Measurements from ENCODE around the gene HECW1.

HECW1 gene

DNA sequence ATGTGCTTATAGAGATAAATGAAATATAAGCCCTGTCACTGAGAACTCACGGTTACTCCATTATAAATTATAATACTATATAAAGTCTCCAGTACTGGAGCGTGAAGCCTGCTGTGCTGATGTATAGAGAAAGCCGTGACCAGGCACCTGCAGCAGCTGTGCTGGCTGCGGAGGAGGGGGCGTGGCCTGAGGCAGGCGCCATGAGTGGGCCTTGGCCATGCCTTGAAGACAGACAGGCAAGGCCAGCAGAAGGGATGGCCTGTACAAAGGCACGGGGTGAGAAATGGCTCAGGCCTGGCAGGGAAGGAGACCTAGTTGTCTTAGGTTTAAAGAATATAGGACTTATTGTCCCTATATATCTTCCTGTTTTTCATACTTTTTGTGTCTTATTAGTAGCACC, 251.9 kb downstream of the HECW1 start:
- DNase-seq (ENCODE audit: low read depth in 2 of 2), result no peak

DNA sequence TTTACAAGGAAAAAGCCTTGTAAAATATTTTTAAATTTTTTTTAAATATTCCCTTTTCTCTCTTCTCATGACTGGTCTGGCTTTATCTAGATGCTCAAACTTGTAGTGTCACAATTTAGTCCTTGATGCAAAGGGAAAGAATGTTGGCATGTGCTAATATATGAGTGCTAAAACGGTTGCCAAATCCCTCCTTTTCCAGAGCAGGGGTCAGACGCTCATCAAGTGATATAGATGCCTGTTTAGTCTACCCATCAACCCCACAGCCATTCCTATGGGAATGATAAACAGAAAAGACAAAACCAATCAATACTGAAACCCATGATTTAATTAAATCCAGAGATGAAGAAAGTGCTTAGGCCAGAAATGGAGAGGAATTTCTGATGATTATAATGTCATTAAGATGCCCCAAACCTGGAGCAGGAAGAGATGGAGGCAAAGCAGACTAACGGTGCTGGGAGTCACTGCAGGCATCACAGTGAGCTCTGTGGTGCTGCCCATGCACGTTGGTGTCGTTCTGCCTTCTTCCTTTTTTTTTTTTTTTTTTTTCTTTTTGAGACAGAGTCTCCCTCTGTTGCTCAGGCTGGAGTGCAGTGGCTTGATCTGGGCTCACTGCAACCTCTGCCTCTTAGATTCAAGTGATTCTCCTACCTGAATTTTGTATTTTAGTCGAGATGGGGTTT, 260.4 kb downstream of the HECW1 start:
- no peak for DNase-seq (ENCODE audit: low read depth in 2 of 2)

DNA sequence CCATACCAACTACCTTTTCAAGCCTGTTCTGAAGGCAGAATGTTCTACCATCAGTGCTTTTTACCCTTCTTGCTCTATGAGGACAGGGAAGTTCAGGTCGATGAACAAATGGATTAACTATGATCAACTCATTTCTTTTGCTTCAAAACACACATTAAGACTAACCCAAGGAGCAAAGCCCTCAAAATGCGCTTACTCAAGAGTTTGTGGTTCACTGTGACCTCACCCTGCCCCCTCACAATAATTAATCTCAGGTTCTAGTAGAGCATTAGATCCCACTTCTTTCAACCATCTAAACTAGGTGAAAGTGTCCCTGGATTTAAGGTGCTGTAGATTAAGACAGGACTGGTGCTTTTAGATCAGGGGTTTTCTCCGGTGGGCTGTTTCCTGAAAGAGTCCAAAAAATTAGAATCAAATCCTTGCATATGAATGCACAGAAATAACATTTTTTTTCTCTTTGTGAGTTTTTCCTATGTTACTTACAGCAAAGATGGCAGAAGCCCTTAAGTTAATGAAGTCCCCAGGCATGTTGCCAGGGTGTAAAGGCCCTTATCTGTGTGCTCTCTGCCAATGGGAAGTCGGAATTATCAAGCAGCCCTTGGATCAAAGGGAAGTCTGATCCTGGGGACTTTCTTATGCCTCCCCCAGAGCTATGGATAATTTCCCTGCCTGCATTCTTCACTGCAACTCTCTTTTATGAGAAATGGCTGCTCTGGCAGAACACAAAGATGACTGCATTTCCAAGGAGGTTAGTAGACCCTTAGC, 264.9 kb downstream of the HECW1 start:
- DNase-seq (ENCODE audit: low read depth in 2 of 2), result no peak

DNA sequence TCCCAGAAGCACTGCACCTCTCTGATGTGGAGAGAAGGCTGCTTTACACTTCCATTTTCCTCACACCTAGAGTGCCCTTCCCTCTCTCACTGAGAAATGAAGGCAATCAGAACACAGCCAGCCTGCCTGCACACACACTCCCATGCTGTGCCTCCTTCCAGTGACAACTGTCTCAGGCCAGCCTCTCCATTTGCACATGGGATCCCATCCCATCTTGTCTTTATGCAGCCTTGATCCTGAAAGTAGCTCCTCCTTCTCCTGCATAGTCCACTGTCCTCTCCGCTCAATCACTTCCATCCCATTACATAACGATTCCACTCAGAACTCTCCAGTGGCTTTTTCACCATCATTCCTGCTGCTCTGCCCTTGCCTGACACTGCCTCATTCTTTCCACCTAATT, 266.8 kb downstream of the HECW1 start:
- no peak for DNase-seq (ENCODE audit: low read depth in 2 of 2)

DNA sequence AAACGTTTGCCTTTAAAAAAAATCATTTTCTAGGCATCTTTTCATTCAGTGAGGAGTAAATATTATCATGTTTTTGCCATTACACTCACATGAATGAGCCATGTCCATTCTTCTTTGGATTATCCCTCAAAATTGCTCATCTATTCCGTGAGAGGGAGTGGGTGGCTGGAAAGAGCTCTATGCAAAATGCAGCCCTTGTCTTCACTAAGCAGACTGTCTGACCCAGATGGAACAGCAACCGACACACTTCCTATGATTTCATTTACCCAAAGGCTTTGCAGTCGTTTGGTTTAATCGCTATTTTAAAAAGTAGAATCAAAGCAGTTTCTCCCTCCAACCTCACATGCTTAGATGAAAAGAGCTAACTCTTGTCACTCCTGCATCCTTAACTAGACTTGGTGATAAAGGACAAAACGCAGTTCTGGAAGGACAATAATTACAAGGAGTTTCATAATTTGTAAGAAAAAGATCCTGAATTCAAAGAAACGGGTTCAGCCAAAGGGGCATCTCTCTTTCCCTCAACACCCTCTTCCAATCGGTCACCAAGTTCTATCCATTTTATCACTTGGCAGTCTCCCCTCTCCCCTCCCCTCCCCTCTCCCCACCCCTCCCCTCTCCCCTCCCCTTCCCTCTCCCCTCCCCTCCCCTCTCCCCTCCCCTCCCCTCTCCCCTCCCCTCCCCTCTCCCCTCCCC, 272.3 kb downstream of the HECW1 start:
- no peak for DNase-seq (ENCODE audit: low read depth in 2 of 2)

DNA sequence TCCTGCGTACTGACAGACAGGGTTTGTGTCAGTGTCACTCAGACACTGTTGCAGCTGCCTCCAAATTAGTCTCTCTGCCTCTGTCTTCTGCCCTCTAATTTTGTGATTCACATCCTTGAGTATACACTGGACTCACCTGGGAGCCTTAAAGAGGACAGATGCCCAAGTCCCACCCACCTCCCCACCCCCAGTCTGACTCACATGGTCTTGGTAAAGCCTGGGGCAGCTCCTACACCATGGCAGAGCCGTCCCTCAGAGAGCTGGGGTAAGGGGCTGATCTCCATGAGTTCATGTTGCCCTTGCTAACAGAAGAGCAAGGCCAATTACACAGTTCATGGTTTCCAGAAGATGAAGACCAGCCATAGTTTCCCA, 272.8 kb downstream of the HECW1 start:
- DNase-seq (ENCODE audit: low read depth in 2 of 2), result no peak

DNA sequence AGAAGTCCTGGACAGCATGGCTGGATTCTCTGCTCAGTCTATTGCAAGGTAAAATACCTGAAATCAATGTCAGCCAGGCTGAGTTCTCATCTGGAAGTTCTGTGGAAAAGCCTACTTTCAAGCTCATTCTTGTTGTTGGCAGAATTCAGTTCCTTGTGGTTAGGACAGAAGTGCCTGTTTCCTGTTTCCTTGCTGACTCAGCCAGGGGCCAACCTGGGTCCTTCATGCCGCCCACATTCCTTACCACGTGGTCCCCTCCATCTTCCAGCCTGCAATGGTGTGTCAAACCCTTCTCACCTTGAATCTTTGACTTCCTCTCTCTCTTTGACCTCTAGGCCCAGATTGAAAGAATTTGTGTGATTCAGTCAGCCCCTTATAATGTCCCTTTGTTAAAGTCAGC, 273.4 kb downstream of the HECW1 start:
- DNase-seq (ENCODE audit: low read depth in 2 of 2), result no peak

DNA sequence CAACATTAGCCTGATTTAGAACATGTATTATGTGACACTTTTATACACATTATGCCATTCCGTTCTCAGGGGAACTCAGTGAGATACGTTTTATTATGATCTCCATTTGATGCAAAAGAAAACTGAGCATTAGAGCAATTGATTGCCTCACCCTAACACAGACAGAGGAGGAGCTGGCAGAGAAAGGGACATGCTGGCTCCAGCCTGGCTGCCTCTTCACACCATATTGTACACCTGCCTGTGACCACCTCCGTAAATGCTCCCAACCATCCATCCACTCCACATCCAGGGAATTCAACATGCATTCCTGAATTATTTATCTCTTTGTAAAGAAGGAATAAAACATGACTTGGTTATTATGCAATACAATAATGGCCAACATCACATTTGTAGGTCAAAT, 275.5 kb downstream of the HECW1 start:
- DNase-seq (ENCODE audit: low read depth in 2 of 2), result no peak

DNA sequence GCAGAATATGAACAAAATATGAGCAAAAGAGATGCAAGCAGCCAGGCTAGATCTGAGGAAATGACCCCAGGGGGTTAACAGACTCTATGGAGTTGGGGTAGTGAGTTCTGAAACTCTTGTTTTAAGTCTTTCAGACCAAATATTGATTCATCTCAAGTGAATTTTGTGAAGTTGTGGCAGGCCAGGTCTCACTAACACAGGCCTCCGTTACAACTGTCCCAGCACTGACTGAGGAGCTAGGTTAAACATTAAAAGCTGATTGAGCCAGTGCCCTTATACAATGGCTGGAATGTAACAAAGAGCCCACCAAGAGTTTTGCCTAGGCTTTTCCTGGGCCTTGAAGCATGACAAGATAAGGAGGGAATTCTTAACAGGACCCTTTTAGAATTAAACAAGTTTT, 278.1 kb downstream of the HECW1 start:
- DNase-seq (ENCODE audit: low read depth in 2 of 2), result no peak

DNA sequence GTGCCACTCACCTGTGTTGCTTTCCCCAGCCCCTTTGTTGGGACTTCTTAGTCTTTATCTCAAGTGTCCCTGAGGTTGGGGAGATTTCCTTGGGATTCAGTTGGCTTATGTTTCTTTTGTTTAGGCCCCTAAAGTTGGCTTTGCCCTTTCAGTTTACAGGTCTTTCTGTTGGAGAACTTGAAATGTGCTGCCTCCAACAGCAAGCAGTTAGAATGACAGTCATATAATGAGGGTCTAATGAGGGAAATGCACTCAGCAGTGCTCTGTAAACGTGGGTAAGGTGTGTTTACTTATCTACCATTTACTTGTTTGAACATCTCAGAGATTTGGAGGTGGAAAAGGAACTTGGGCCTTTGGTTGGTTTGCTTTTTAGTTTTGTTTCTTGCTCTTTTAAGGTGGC, 279.1 kb downstream of the HECW1 start:
- no peak for DNase-seq (ENCODE audit: low read depth in 2 of 2)

DNA sequence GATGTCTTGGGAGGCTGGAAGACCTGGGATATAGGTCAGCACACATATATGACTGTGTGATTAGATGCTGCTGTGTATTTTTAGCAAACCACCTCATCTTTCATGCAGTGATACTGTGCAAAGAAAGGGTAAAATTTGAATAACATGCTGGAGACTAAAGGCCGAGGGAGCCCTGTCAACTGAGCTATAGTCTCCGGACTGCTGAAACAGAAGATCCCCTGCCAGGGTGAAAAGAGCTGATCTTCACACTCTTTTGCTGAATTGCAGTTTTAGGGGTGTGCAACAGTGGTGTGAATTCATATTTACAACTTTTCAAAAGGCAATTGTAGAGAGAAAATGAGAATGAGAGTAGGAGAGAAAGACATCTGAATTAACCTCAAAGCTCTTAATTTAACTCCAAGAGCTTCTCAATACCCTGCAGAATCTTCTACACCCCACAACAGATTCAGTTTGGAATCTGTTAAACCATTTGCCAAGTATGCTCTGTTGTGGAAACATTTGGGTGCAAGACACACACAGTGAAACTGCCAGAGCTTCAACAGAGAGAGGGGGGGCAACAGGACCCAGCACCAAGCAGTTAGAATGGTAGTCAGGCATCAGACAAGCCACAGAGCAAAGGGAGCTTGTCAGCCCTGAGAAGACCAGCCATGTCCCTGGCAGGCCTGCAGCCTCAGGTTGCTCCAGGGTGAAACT, 280.3 kb downstream of the HECW1 start:
- DNase-seq (ENCODE audit: low read depth in 2 of 2), result no peak

DNA sequence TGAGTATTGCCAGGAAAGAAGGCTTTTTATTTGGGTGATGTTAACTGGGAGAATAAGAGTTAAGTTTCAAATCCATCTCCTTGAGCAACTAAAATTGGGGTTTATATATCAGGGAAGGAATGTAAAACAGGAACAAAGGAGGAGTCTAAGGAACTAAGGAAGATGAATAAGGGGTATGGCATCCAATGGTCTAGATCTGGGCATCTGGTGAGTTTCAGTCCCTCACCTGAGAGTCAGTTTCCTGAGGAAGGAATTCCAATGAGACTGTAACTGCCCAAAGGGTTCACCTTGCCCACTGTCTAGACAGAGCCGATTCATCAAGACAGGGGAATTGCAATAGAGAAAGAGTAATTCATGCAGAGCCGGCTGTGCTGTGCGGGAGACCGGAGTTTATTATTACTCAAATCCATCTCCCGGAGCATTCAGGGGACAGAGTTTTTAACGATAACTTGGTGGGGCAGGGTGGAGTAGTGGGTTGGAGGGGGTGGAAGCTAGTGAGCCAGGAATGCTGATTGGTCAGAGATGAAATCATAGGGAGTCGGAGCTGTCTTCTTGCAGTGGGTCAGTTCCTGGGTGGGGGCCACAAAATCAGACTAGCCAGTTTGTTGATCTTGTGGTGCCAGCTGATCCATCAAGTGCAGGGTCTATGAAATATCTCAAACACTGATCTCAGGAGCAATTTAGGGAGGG, 282.1 kb downstream of the HECW1 start:
- no peak for DNase-seq (ENCODE audit: low read depth in 2 of 2)

DNA sequence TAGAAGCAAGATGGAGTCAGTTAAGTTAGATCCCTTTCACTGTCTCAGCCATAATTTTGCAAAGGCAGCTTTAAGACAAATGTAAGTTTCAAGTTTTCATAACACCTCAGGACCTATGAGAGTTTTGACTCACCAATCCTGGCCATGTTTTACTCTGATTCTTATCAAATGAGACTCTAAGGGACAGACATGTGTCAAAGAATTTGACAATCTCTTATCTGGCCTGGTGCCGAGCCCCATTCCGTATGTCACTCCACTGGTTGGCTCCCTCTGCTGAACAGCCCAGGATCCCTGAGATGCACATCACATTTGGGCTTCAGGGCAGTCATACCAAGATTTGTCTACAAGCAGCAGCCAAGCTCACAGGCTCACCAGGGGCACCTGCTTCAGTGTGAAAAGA, 282.9 kb downstream of the HECW1 start:
- DNase-seq (ENCODE audit: low read depth in 2 of 2), result no peak

DNA sequence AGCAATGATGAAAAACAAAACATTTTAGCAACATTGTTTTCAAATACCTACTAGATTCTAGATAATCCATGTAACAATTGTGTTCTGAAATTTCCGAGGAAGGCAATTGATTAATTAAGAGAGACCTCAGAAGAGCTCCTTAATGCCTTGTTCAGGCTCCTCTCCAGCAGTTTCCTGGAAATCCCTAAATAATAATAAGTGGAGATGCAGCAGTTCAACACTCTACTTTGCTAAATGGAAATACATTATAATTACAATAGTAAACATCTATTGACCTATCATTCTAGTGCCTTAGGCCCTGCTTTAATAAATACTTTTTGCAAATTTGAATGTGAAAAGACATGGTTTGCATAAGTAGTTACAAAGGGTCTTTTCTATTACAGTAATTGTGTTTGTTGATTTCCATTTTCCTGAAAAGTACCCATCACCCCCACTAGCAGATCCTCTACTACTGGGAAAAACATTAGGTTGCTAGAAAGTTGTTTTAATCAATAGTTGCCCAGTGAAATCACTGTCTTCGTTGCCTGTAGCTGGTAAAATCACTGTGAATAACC, 283.8 kb downstream of the HECW1 start:
- no peak for DNase-seq (ENCODE audit: low read depth in 2 of 2)

DNA sequence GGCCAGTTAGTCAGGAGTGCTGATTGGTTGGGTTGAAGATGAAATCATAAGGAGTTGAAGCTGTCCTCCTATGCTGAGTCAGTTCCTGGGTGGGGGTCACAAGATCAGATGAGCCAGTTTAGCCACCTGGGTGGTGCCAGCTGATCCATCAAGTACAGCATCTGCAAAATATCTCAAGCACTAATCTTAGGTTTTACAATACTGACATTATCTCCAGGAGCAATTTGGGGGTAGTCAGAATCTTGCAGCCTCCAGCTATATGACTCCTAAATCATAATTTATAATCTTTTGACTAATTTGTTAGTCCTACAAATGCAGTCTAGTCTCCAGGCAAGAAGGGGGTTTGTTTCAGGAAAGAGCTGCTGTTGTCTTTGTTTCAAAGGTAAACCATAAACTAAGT, 286.4 kb downstream of the HECW1 start:
- no peak for DNase-seq (ENCODE audit: low read depth in 2 of 2)

DNA sequence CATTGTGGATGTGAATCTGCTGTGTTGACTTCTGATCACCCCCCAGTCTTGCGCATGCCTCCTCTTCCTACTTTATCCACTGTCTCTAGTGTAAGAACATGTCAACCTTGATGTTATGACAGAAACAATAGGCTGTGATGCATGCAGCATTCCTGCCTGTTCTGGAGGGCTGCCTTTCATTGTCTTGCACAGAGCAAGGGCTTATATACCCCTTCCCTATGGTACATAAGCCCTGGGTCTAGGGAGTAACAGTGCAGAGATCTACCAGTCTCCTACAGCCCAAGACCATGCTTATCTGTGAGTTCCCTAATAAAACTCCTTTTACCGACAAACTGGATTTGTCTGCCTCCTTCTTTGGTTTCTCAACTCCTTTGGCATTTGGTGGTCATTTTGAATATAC, 293.5 kb downstream of the HECW1 start:
- no peak for DNase-seq (ENCODE audit: low read depth in 2 of 2)

DNA sequence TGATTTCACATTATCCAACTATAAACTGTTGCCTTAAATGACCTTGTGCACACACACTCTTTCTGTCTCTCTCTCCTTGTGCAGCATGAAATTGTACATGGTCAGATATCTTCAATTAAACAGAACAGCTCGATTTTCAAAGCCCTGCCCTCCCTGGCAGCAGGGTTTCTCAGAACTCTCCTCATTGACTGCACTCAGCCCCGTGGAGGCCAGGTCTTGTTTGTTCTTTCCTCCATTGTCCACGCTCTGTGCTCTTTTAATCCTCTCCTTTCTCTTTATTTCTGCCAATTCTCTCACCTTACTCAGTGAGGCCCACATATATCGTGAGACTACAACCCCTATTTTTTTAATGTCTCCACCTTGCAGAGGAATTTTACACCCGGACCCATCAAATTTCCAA, 294.5 kb downstream of the HECW1 start:
- no peak for DNase-seq (ENCODE audit: low read depth in 2 of 2)

DNA sequence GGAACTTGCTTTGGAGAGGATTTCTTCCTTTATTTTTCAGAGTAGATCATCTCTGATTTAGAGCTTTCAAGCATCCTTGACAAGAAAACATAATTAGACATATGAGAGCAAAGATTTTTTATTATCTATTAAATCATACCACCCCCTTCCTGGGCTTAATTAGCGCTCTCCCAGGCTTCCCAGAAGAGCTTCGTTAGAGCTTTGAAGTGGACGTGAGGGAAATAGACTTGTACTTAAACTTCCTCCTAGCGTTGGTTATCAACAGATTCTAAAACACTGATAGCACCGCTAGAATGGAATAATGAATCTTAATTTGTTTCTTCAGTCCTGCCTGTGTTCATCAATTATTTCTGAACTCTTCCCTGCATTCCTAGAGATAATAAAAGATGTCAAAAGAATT, 296.5 kb downstream of the HECW1 start:
- no peak for DNase-seq (ENCODE audit: low read depth in 2 of 2)

DNA sequence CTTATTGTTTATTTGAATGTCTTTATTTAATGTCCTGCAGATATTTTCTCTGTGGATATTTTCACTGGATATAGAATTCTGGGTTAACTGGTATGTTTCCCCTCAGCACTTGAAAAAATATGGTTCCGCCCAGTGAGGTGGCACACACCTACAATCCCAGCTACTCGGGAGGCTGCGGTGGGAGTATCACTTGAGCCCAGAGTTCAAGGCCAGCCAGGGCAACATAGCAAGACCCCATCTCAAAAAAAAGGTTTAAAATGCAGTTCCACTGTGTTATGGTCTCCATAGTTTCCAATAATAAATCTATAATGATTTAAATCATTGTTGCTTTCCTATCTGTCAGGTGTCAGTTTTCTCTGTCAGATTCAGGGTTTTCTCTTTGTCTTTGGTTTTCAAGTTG, 305.0 kb downstream of the HECW1 start:
- DNase-seq (ENCODE audit: low read depth in 2 of 2), result no peak

DNA sequence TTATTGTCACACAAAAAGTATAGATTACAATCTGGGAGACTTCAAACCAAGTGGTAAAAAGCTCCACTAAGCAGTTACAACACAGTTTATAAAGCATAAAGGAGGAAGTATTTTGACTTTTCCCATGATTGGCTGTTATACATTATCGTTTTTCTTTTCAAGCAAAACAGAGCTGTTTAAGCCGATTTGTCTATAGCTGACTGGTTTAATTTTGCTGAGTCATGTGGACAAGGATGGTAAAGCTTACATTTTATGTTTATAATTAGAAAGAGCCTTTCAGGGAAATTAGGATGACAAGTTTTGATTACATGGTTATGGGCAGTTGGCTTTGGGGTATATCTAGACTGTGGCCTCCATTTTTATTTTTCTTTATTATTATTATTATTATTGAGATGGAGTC, 318.0 kb downstream of the HECW1 start:
- no peak for DNase-seq (ENCODE audit: low read depth in 2 of 2)

DNA sequence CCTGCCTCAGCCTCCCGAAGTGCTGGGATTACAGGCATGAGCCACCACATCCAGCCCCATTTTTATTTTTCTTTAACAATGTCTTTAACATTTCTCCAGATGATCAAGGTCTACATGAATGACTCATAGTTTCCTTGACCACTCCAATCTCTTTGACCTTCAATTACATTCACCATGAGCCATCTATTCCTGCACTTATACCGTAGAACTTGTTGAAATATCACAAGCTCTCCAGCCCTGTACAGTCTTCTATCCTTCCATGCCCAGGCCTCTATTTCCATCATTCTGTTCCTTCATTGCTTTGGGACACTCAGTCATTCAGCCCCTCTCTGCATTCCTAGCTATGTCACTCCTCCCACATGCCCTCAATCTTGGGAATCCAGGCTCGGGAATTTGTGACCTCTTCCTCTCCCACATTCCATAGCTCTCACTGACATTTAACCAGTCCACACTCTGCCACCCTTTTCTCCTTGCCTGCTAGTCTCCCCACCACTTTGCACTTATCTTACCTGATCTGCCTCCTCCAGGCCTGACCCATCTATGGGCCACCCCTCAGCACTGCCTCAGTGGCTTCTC, 318.7 kb downstream of the HECW1 start:
- no peak for DNase-seq (ENCODE audit: low read depth in 2 of 2)

Data from stimulated activated CD8-positive, alpha-beta memory T cell treated with anti-CD3 and anti-CD28 coated beads, Interleukin-2, amount 100 ng/mL, for 48 hours (primary cell).